ENCODE results near the gene HOATZ. TPM values are rescaled to one million over a fixed set of nuclear protein-coding genes. Genes with fewer than 3 reads are reported as not detected.
A peak's percentile ranks its signal among the peaks of the same experiment; 100 is the strongest.

HOATZ gene
- total and polyA plus RNA-seq, 2 experiments from 2014 or later, result not detected

DNA sequence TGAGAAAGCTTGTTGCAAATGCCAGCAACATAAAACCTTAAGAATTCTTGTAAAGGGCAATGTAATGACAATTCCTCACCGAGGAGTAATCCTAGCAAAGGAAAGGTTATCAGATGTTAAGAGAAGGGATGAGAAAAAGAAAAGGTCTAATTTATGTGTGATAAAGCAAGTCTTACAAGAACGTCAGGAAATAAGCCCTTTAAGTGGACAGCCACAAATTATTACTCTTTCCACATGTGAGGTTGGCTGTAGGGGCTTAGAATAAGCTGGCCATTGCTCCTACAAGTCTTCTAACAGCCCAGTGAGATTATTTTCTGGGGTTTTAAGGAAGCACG lies 35.3 kb downstream of the HOATZ start:
- Histone ChIP-seq H3K36me3 (ENCODE audit: low read depth) (peaks cover 39% of the 10 kb centered on the region), H3K4me2 (ENCODE audit: unreplicated experiment) (no peak overlapping the region), H2AFZ (no peak overlapping the region), H3K9ac (no peak overlapping the region), H3K4me3 (no peak overlapping the region), H3K79me2 (ENCODE audit: insufficient read depth) (no peaks in the 10 kb centered on the region; the same call in 1 of the 2 replicates), H3K9me3 (ENCODE audit: low read depth) (no peaks in the 10 kb centered on the region), H3K4me1 (ENCODE audit: insufficient read depth) (peaks cover 10% of the 10 kb centered on the region), H3K27ac (no peak overlapping the region), H3K9me2 (ENCODE audit: insufficient read depth) (no peaks in the 10 kb centered on the region), H4K20me1 (ENCODE audit: insufficient read depth) (no peaks in the 10 kb centered on the region), H3F3A (ENCODE audit: insufficient read depth) (peaks cover 13% of the 10 kb centered on the region), H3K27me3 (replicated peaks; ENCODE audit: insufficient read depth) (no peaks in the 10 kb centered on the region)
- in situ Hi-C loops (cut with MboI), result no loop called here
- 61 to 64% methylated on average over 3 of the region's 3 CpGs for WGBS, 2 experiments (ENCODE audit: low coverage in 1 of 2, low lambda C conversion rate in 2 of 2, missing lambda C conversion rate in 2 of 2)
- no peak for DNase-seq
- no peak for TF ChIP-seq EZH2phosphoT487 (IDR thresholded peaks at IDR 0.05; ENCODE audit: insufficient read depth, low read depth)
- no peak for TF ChIP-seq EZH2 (IDR thresholded peaks at IDR 0.05; ENCODE audit: insufficient read depth, poor library complexity, severe bottlenecking)

- no peaks in the 10 kb centered on the region for H3K27me3 ChIP-seq (replicated peaks; ENCODE audit: insufficient read depth)
- H3K9ac ChIP-seq, result no peak overlapping the region
- no peaks in the 10 kb centered on the region for H3K9me3 ChIP-seq (ENCODE audit: low read depth)
- no peak overlapping the region for H3K4me2 ChIP-seq (ENCODE audit: unreplicated experiment)
- H3K4me3 ChIP-seq, result no peak overlapping the region
- no peaks in the 10 kb centered on the region for H3K9me2 ChIP-seq (ENCODE audit: insufficient read depth)
- peaks cover 44% of the 10 kb centered on the region for H3K36me3 ChIP-seq (ENCODE audit: low read depth)
- H3K27ac ChIP-seq, result no peak overlapping the region
- H3K4me1 ChIP-seq (ENCODE audit: insufficient read depth), result peaks cover 15% of the 10 kb centered on the region
- H4K20me1 ChIP-seq (ENCODE audit: insufficient read depth), result no peaks in the 10 kb centered on the region
- no peak overlapping the region for H2AFZ ChIP-seq
- DNase-seq, result no peak
- no peaks in the 10 kb centered on the region; the same call in 1 of the 2 replicates for H3K79me2 ChIP-seq (ENCODE audit: insufficient read depth)
- TF ChIP-seq EZH2 (IDR thresholded peaks at IDR 0.05; ENCODE audit: insufficient read depth, poor library complexity, severe bottlenecking), result no peak
- TF ChIP-seq EZH2phosphoT487 (IDR thresholded peaks at IDR 0.05; ENCODE audit: insufficient read depth, low read depth), result no peak
- in situ Hi-C loops (cut with MboI), result no loop called here
- WGBS, 2 experiments (ENCODE audit: low coverage in 1 of 2, low lambda C conversion rate in 2 of 2, missing lambda C conversion rate in 2 of 2), result 74 to 84% methylated on average over 2 of the region's 2 CpGs
- H3F3A ChIP-seq (ENCODE audit: insufficient read depth), result peaks cover 17% of the 10 kb centered on the region
These were observed 35.7 kb downstream of the HOATZ start for GRCh38 chr11:111550258-111550657.

GRCh38 chr11:111554532-111554931 lies 40.0 kb downstream of the HOATZ start:
- Histone ChIP-seq H3K27me3 (replicated peaks; ENCODE audit: insufficient read depth) (no peaks in the 10 kb centered on the region), H3K9me3 (ENCODE audit: low read depth) (no peaks in the 10 kb centered on the region), H3K79me2 (ENCODE audit: insufficient read depth) (no peaks in the 10 kb centered on the region; the same call in 1 of the 2 replicates), H4K20me1 (ENCODE audit: insufficient read depth) (no peaks in the 10 kb centered on the region), H3K9me2 (ENCODE audit: insufficient read depth) (no peaks in the 10 kb centered on the region), H3K9ac (peak overlapping the region; percentile 63), H3K36me3 (ENCODE audit: low read depth) (peaks cover 35% of the 10 kb centered on the region), H3K27ac (peak overlapping the region; percentile 97), H2AFZ (no peak overlapping the region), H3K4me2 (ENCODE audit: unreplicated experiment) (peak overlapping the region; percentile 63), H3K4me3 (no peak overlapping the region), H3F3A (ENCODE audit: insufficient read depth) (peaks cover 50% of the 10 kb centered on the region), H3K4me1 (ENCODE audit: insufficient read depth) (peaks cover 52% of the 10 kb centered on the region)
- DNase-seq, result peak; percentile 63
- in situ Hi-C loops (cut with MboI), result no loop called here
- TF ChIP-seq EZH2 (IDR thresholded peaks at IDR 0.05; ENCODE audit: insufficient read depth, poor library complexity, severe bottlenecking), result no peak
- TF ChIP-seq EZH2phosphoT487 (IDR thresholded peaks at IDR 0.05; ENCODE audit: insufficient read depth, low read depth), result no peak

DNA sequence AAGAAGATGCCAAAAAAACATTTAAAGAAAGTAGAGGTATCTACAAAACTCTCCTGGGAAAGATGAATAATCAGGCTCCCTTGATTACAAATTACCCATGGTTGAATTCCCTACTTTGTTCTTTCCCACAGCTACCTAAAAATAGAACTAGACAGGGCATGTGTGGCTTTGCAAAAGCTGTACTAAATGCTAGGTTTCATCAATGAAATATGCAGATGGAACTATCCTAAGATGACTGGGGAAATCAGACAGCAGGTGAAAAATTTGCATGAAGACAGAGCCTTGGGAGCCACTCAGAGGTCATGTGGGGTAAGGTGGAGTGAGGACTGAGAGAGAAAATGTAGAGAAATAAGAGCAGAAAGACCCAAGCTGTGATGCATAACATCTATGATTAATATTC lies 40.7 kb downstream of the HOATZ start:
- peak overlapping the region; percentile 77 for H3K9ac ChIP-seq
- H3K4me2 ChIP-seq (ENCODE audit: unreplicated experiment), result peak overlapping the region; percentile 63
- peak; percentile 77 for DNase-seq
- H3K4me1 ChIP-seq (ENCODE audit: insufficient read depth), result peaks cover 60% of the 10 kb centered on the region
- H3K4me3 ChIP-seq, result no peak overlapping the region
- H2AFZ ChIP-seq, result no peak overlapping the region
- no peaks in the 10 kb centered on the region for H3K9me2 ChIP-seq (ENCODE audit: insufficient read depth)
- H3K79me2 ChIP-seq (ENCODE audit: insufficient read depth), result no peaks in the 10 kb centered on the region; the same call in 1 of the 2 replicates
- peaks cover 53% of the 10 kb centered on the region for H3F3A ChIP-seq (ENCODE audit: insufficient read depth)
- no peaks in the 10 kb centered on the region for H3K9me3 ChIP-seq (ENCODE audit: low read depth)
- no peaks in the 10 kb centered on the region for H3K27me3 ChIP-seq (replicated peaks; ENCODE audit: insufficient read depth)
- H3K36me3 ChIP-seq (ENCODE audit: low read depth), result peaks cover 32% of the 10 kb centered on the region
- H3K27ac ChIP-seq, result peak overlapping the region; percentile 97
- no peak for TF ChIP-seq EZH2phosphoT487 (IDR thresholded peaks at IDR 0.05; ENCODE audit: insufficient read depth, low read depth)
- no peak for TF ChIP-seq EZH2 (IDR thresholded peaks at IDR 0.05; ENCODE audit: insufficient read depth, poor library complexity, severe bottlenecking)
- in situ Hi-C loops (cut with MboI), result no loop called here
- H4K20me1 ChIP-seq (ENCODE audit: insufficient read depth), result no peaks in the 10 kb centered on the region
